Stimulated activated CD8-positive, alpha-beta memory T cell treated with anti-CD3 and anti-CD28 coated beads, Interleukin-4, amount 100 ng/mL, for 1 hour (primary cell): ENCODE measurements around the gene KCNJ11.

Source experiments
- DNase-seq, 2 donors: peaks; one replicate each; pipeline ENCODE4 v3.0.0-alpha.2; 2020; ENCODE audit warnings: low read depth in 2 of 2, low spot score in 1 of 2

The KCNJ11 gene

DNA sequence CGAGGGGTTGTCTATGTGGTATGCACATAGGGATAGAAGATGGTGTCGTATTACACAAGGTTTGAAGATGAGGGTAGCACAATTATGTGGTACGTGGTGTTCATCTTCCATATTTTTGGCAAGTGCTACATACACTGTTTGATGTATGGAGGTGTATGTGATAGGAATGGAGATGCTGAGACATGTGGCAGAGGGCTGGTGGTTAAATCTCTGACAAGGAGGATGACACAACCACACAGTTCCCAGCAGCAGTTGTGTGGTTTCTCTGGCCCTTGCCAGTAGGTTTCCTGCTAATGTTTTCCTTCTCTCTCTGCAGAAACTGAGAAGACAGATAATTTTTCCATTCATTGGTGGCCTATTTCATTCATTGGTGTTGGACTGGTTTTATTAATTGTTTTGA, 19.9 kb downstream of the KCNJ11 start:
- no peak for DNase-seq

DNA sequence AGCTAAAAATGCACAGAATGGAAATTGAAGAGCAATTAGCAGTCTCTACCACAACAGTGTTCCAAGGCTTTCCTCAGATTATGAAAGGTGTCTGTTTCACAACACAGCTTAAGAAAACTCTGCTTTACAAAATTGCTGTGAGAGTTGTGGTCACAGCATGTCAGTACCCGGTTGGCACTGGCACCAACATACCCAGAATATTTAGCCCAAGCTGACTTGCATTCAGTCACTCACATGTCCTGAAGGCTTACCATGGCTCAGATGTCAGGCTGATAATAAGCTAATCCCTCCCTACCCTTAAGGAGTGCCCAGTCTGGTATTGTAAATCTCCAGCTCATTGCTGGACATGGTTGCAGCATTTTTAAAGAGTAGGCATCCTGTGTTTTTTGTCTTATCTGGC, 22.0 kb downstream of the KCNJ11 start:
- no peak for DNase-seq

DNA sequence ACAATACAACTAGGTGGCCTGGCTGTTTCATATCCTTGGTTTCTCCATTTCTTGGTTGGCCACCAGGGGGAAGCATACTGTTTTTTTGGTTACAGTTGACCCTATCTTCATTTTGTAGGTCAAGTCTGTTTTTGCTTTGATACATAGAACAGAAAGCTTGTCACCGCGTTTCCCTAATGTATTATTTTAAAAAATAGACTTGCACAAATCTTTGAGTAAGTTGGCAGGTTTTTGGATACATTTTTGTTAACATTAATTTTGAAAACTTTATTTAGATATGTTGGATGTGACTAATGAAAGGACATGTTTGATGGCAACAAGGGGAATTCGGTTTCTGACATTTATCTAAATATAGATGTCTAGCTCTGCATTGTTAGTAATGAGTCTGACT, 33.9 kb downstream of the KCNJ11 start:
- peak in 1 of 2 donors; percentile 19 for DNase-seq

DNA sequence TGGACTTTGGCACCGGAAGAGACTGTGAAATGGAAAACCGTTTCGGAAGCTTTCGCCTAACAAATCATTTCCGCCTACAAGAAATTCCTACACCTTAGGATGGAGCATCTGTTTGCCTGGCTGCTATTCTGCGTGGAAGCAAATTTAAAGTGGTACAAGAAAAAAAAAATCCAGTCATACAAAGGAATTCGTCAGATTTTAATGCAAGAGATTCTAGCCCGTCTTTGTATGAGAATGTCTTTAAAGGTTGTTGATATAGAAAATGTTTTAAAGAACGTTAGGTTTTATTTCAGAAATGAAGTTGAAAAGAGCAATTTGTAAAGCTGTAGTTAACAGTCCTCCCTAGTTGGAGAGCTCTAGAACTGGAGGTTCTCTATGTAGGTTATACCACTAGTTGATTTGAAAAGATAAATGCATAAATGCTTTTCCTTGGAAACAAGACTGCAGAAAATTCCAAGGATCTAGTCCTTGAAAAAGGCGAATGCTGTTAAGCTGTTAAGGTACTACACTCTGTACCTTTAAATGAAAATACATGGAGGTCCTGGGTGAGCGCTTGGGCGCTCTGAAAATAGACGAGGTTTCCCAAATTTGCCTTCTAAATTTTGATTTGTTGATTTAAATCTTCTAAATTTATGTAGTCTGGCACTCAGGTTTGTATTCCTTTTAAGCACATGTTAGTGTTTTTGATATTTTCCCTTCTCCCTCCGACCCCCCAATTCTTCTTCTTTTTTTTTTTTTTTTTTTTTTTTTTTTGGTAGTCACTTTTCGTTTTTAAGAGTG, 34.4 kb downstream of the KCNJ11 start:
- DNase-seq, result no peak

DNA sequence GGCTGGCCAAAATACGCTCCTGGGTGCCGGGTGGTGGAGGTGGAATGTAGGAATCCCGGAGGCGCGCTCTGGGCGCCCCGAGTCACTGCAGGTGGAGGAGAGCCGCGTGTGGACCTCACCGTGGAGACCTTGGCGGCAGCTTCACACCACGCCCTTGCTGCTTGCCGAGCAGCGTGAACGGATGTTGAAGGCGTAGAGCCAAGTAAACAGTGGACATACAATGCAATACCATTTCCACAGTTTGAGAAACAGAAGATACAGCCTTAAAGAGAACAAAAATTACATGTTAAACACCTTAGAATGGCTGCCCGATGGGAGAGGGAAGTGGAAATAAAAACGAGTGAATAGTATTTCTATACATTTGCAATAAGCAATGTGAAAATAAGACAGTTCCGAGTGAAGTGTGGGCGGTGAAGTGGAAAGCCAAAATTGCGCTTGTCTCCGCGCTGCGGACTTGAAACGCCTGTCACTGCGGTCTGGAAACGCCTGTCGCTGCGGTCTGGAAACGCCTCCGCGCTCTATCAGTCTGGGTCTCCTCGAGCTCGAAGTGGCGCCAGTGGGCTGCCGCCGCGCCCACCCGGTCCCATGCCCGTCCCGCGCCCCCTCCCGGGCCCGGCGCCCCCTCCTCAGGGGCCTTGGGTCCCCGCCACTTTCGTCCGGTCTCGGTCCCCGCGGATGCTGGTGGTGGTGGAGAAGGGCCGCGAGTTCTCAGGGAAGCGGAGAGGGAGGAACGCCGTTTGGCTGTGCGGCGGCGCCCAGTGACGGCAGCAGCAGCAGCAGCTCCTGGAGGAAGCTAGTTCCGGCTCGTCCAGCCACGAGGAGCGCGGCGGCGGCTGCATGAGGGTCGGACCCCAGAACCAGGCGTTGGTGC, 35.3 kb downstream of the KCNJ11 start:
- DNase-seq, result peak in 1 of 2 donors; percentile 22

GRCh38 chr11:17351510-17352176, 36.8 kb downstream of the KCNJ11 start, which contains the start of gene NCR3LG1:
NCR3LG1 (plus strand) TSS chr11:17351800; CDS start chr11:17351970, 170 bp downstream.
- DNase-seq, result peak; percentile 25 to 27

GRCh38 chr11:17351172-17351509, 37.3 kb downstream of the KCNJ11 start:
- no peak for DNase-seq

DNA sequence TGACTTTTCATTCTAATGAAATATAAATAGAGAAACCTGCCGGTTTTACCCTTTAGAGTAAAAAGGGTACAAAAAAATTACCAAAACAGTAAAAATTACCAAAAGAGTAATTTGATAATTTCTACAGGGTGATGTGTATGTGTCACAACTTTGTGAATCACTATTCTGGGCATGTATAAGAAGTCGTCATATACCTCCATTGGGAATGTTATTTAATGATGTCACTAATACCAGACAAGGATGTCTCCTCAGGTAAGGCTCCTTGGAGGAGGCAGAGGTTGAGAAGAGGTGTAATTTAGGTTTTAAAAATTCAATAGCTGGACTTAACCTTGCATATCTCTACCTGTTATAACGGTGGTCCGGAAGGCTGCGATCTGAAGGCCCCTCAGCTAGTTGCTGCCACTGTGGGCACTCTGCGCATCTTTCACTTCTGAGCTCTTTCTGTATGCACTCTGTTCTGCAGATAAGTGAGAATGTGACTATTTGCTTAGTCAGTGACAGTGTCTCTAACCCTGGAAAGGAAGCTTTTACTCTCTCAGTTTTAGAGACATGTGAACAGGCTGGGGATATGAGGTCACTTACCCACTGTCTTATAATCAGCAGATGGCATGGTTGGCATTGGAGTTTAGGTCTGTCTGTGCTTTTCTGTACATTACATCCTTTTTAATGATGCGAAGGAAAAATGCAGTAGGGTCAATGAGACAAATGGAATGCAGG, 37.8 kb downstream of the KCNJ11 start:
- no peak for DNase-seq

DNA sequence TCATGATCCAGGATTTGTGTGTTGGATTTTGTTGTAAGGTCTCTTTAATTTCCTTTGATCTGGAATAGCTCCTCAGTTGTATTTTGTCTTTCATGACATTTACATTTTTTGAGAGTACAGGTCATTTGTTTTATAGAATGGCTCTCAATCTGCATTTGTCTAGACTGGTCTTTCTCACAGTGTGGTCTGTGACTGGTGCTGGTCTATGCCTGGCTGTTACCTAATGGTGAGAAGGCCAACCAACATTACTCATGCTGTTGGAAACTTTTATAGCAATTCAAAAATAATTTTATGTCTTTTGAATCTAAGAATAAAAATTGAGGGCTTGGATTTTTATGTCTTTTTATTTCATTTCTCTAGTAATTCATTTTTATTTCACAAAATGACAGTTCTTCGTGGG, 40.8 kb downstream of the KCNJ11 start:
- no peak for DNase-seq

- DNase-seq, result no peak
These were observed 44.6 kb downstream of the KCNJ11 start for GRCh38 chr11:17343907-17344306.

GRCh38 chr11:17343257-17343656, 45.2 kb downstream of the KCNJ11 start:
- no peak for DNase-seq
